Endothelial cell (in vitro differentiated cells): Measurements from ENCODE around the gene FADS2. TPM values are rescaled to one million over a fixed set of nuclear protein-coding genes. Genes with fewer than 3 reads are reported as not detected.

Source experiments
- DNase-seq: peaks from one replicate; pipeline ENCODE4 v3.0.0; 2021; ENCODE audit warnings: low spot score
- H3K27ac Mint-ChIP-seq: one replicate; pipeline ENCODE4 v1.8.0; 2021; ENCODE audit warnings: mixed read lengths, inconsistent platforms; ENCODE audit not compliant: unreplicated experiment
- H3K27me3 Mint-ChIP-seq: one replicate; pipeline ENCODE4 v1.8.0; 2021; ENCODE audit warnings: mild to moderate bottlenecking, moderate library complexity, mixed read lengths, inconsistent platforms; ENCODE audit not compliant: unreplicated experiment
- H3K36me3 Mint-ChIP-seq: one replicate; pipeline ENCODE4 v1.8.0; 2021; ENCODE audit warnings: mild to moderate bottlenecking, low read depth, mixed read lengths, inconsistent platforms; ENCODE audit not compliant: unreplicated experiment
- H3K4me1 Mint-ChIP-seq: one replicate; pipeline ENCODE4 v1.8.0; 2021; ENCODE audit warnings: mild to moderate bottlenecking, mixed read lengths, inconsistent platforms; ENCODE audit not compliant: unreplicated experiment
- H3K4me3 Mint-ChIP-seq: one replicate; pipeline ENCODE4 v1.8.0; 2021; ENCODE audit warnings: mild to moderate bottlenecking, mixed read lengths, inconsistent platforms; ENCODE audit not compliant: unreplicated experiment
- H3K9me3 Mint-ChIP-seq: one replicate; pipeline ENCODE4 v1.8.0; 2021; ENCODE audit warnings: mixed read lengths, inconsistent platforms; ENCODE audit not compliant: unreplicated experiment
- total RNA-seq: library from RNA; stranded (reverse); fragmentation: NEBNext Ultra II Directional; extraction: Animal tissue kit (Norgen Biotek cat#: 25700); gene quantifications from one replicate; pipeline ENCODE4 v1.2.1, GENCODE V29; 2021; ENCODE audit not compliant: unreplicated experiment
- TF ChIP-seq, protein P1 (sequence below): fragments of 200-600 bp; sonication (generic); IDR thresholded peaks from one replicate; pipeline ENCODE4 v1.5.0; 2021; ENCODE audit warnings: antibody characterized with exemption; ENCODE audit not compliant: unreplicated experiment

The FADS2 gene
- total RNA-seq, 1 donor from 2014 or later: 682 TPM

DNA sequence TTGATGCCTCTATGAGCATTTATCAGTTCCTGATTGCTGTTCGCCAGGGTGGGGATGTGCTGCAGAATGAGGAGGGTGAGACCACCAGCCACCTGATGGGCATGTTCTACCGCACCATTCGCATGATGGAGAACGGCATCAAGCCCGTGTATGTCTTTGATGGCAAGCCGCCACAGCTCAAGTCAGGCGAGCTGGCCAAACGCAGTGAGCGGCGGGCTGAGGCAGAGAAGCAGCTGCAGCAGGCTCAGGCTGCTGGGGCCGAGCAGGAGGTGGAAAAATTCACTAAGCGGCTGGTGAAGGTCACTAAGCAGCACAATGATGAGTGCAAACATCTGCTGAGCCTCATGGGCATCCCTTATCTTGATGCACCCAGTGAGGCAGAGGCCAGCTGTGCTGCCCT is 32.6 kb upstream of the FADS2 start:
- Mint-ChIP-seq H3K9me3 (no peaks in the 10 kb centered on the region), H3K36me3 (peaks cover 10% of the 10 kb centered on the region), H3K27ac (no peak overlapping the region), H3K4me3 (no peak overlapping the region), H3K4me1 (peaks cover 19% of the 10 kb centered on the region), H3K27me3 (peaks cover 24% of the 10 kb centered on the region)
- DNase-seq: no peak
- TF ChIP-seq, protein P1, sequence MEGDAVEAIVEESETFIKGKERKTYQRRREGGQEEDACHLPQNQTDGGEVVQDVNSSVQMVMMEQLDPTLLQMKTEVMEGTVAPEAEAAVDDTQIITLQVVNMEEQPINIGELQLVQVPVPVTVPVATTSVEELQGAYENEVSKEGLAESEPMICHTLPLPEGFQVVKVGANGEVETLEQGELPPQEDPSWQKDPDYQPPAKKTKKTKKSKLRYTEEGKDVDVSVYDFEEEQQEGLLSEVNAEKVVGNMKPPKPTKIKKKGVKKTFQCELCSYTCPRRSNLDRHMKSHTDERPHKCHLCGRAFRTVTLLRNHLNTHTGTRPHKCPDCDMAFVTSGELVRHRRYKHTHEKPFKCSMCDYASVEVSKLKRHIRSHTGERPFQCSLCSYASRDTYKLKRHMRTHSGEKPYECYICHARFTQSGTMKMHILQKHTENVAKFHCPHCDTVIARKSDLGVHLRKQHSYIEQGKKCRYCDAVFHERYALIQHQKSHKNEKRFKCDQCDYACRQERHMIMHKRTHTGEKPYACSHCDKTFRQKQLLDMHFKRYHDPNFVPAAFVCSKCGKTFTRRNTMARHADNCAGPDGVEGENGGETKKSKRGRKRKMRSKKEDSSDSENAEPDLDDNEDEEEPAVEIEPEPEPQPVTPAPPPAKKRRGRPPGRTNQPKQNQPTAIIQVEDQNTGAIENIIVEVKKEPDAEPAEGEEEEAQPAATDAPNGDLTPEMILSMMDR: no peak

DNA sequence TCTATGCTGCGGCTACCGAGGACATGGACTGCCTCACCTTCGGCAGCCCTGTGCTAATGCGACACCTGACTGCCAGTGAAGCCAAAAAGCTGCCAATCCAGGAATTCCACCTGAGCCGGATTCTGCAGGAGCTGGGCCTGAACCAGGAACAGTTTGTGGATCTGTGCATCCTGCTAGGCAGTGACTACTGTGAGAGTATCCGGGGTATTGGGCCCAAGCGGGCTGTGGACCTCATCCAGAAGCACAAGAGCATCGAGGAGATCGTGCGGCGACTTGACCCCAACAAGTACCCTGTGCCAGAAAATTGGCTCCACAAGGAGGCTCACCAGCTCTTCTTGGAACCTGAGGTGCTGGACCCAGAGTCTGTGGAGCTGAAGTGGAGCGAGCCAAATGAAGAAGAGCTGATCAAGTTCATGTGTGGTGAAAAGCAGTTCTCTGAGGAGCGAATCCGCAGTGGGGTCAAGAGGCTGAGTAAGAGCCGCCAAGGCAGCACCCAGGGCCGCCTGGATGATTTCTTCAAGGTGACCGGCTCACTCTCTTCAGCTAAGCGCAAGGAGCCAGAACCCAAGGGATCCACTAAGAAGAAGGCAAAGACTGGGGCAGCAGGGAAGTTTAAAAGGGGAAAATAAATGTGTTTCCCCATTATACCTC is 32.1 kb upstream of the FADS2 start:
- Mint-ChIP-seq H3K4me3 (no peak overlapping the region), H3K36me3 (peaks cover 12% of the 10 kb centered on the region), H3K27me3 (peaks cover 24% of the 10 kb centered on the region), H3K27ac (no peak overlapping the region), H3K9me3 (no peaks in the 10 kb centered on the region), H3K4me1 (peaks cover 19% of the 10 kb centered on the region)
- TF ChIP-seq, protein P1: no peak
- DNase-seq: no peak

DNA sequence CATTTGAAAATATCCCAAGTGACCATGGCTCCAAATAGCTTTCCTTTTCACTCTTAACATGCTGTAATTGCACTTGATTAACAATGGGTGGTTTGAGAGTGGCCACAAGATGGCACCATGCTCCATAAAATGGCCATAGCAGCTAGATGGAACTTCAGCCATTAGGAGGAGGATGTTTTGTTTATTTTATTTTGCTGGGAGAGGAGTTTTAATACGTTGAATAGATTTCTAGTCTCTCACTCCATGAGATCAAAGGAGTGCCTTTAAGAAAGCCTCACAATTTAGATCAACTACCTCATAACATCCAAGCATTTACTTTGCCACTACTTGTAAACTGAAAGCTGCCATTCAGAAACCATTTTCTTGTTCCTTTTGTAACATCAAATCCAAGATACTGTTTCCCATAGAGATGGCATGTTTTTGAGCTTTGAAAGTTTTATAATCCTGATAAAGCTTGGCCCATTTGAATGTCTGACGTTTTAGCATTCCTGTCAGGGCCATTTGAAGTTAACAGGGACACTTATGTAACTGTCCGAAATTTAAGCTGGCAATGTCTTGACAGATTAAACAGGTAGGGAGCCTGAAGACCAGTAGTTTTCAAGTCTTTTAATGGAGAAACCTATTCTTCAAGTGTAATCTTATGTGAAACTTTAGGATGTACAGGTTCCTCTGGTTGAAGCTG is 30.7 kb upstream of the FADS2 start:
- H3K9me3 Mint-ChIP-seq: no peaks in the 10 kb centered on the region
- peaks cover 10% of the 10 kb centered on the region for H3K36me3 Mint-ChIP-seq
- peaks cover 11% of the 10 kb centered on the region for H3K4me1 Mint-ChIP-seq
- peak overlapping the region; percentile 46 for H3K27ac Mint-ChIP-seq
- peak; percentile 72 for DNase-seq
- TF ChIP-seq, protein P1: peak; percentile 49
- peaks cover 13% of the 10 kb centered on the region for H3K27me3 Mint-ChIP-seq
- no peak overlapping the region for H3K4me3 Mint-ChIP-seq

DNA sequence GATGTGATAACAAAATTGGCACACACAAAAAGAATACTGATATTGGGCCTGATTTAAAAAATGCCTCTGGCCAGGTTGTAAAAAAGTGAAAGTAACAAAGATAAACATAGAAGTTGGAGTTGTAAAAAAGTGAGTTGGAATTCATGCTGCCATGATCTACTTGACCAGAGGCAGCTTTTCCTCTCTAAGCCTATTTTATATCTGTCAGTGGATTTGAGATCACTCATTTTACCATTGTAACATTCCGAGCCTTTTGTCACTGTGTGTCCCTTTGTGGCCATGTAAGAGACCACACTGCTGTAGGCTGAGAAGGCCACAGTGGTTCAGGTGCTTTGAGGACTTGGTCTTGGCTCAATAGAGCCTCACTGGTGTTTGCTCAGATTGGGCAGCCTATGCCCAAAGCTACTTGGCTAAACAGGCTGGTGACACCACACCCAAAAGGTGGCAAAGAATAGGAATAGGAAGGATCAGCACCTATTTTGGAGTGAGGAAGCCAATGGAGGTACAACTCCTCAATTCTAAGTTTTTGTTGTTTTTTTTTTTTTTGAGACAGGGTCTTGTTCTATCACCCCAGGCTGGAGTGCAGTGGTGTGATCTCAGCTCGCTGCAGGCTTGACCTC is 28.3 kb upstream of the FADS2 start:
- Mint-ChIP-seq H3K9me3 (no peaks in the 10 kb centered on the region), H3K4me1 (peaks cover 14% of the 10 kb centered on the region), H3K4me3 (no peak overlapping the region), H3K27me3 (peaks cover 11% of the 10 kb centered on the region), H3K27ac (no peak overlapping the region), H3K36me3 (peaks cover 28% of the 10 kb centered on the region)
- DNase-seq: no peak
- TF ChIP-seq, protein P1: no peak
